ENCODE data around the gene PRR35. TPM values are rescaled to one million over a fixed set of nuclear protein-coding genes. Genes with fewer than 3 reads are reported as not detected.
"Not testable (repeated sequence)": the region's sequence is repeated elsewhere in the genome, so short reads cannot be mapped to it uniquely, and the experiment has no call there.

PRR35 gene
- total RNA-seq, 1 donor from 2014 or later = not detected

DNA sequence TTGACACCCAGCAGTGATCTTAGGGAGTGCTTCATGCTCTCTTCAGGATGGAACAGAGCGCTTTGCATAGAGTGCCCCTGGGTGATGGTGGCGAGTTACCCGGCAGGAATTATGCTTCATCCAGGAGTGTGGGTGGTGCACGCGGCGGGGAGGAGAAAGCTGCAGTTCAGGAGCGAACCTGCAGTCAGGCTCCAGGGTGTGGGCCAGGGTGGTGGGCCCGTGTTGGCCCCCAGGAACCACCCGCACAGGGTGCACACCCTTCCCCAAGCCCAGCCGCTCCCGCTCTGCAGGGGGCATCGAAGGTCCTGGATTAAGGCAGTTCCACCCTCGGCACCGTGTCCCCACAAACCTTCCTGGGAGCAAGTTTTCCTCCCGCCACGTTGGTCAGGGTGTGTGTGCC lies 33.6 kb downstream of the PRR35 start:
- peaks cover 8% of the 10 kb centered on the region for H3K4me1 Mint-ChIP-seq (ENCODE audit: unreplicated experiment)
- peak overlapping the region; percentile 52 for H3K27ac Mint-ChIP-seq (ENCODE audit: unreplicated experiment)

DNA sequence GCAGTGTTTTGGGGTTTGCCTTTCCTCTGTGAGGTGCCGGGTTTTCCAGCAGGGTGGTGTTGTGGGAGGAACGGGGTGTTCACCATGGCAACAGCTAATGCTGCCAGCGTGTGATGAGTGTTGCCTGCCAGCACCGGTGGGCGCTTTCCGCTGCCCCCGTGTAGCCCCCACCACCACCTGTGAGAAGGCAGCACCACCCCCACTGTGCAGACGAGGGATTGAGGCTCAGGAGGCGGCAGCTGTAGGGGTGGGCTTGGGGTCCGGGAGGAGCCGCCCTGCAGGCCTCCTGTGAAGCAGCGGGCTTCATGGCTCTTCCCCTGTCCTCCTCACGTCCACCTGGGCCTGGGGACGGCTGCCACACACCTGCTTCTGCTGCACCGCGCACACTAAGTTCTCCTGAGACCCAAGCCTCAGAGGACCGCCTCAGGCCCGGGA lies 34.9 kb downstream of the PRR35 start:
- TF ChIP-seq, protein P1, sequence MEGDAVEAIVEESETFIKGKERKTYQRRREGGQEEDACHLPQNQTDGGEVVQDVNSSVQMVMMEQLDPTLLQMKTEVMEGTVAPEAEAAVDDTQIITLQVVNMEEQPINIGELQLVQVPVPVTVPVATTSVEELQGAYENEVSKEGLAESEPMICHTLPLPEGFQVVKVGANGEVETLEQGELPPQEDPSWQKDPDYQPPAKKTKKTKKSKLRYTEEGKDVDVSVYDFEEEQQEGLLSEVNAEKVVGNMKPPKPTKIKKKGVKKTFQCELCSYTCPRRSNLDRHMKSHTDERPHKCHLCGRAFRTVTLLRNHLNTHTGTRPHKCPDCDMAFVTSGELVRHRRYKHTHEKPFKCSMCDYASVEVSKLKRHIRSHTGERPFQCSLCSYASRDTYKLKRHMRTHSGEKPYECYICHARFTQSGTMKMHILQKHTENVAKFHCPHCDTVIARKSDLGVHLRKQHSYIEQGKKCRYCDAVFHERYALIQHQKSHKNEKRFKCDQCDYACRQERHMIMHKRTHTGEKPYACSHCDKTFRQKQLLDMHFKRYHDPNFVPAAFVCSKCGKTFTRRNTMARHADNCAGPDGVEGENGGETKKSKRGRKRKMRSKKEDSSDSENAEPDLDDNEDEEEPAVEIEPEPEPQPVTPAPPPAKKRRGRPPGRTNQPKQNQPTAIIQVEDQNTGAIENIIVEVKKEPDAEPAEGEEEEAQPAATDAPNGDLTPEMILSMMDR (IDR thresholded peaks at IDR 0.05; ENCODE audit: unreplicated experiment) = no peak
- no peak overlapping the region for H3K4me3 Mint-ChIP-seq (ENCODE audit: unreplicated experiment)
- peaks cover 8% of the 10 kb centered on the region for H3K4me1 Mint-ChIP-seq (ENCODE audit: unreplicated experiment)
- H3K36me3 Mint-ChIP-seq (ENCODE audit: low read depth, unreplicated experiment) = peaks cover 24% of the 10 kb centered on the region
- no peak overlapping the region for H3K27ac Mint-ChIP-seq (ENCODE audit: unreplicated experiment)
- H3K27me3 Mint-ChIP-seq (ENCODE audit: unreplicated experiment) = peaks cover 17% of the 10 kb centered on the region
- H3K9me3 Mint-ChIP-seq (ENCODE audit: unreplicated experiment) = no peaks in the 10 kb centered on the region
- no peak for DNase-seq (ENCODE audit: low spot score)

More for the DNA sequence above, 33.6 kb downstream of the PRR35 start:
- no peaks in the 10 kb centered on the region for H3K9me3 Mint-ChIP-seq (ENCODE audit: unreplicated experiment)
- H3K4me3 Mint-ChIP-seq (ENCODE audit: unreplicated experiment) = peak overlapping the region; percentile 54
- peaks cover 24% of the 10 kb centered on the region for H3K36me3 Mint-ChIP-seq (ENCODE audit: low read depth, unreplicated experiment)
- DNase-seq (ENCODE audit: low spot score) = no peak
- TF ChIP-seq, protein P1 (IDR thresholded peaks at IDR 0.05; ENCODE audit: unreplicated experiment) = no peak
- peaks cover 20% of the 10 kb centered on the region for H3K27me3 Mint-ChIP-seq (ENCODE audit: unreplicated experiment)

DNA sequence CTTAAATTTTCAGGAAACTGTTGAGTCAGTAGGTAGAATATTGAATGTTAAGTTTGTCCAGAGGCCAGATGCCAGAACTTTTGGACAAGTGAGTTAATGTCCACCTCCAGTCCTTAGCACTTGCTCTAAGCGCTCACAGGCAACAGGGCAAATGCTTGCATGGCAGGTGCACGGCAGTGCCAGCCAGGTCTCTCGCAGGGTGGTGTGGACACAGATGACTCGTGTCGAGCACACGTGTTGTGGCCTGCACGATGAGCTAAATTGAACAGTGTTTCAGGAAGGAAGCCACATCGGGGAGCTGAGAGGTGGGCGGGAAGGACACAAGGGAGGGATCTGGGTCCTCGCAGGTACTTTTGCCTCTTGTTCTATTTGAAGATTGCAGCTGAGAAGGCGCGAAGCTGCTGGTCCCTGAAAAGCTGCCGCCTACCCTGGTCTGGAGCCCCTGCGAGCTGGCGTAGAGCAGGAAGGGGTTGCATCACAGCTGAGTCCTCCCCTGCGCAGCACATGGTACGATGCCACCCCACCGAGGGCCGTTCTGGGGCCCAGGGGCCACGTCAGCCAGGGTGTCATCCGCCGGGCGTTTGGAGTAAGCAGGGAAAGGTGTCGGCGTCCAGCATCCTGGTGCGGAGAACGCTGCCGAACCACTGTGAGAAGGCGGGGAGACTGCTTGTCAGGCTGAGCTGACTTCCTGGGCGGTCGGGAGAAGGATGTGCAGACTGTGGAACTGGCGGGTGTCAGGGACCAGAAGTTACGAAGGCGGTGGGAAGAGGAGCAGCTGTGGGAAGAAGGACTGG lies 35.9 kb downstream of the PRR35 start:
- Mint-ChIP-seq H3K27ac (ENCODE audit: unreplicated experiment) (no peak overlapping the region), H3K36me3 (ENCODE audit: low read depth, unreplicated experiment) (peaks cover 17% of the 10 kb centered on the region), H3K4me1 (ENCODE audit: unreplicated experiment) (peaks cover 2% of the 10 kb centered on the region), H3K9me3 (ENCODE audit: unreplicated experiment) (no peaks in the 10 kb centered on the region), H3K27me3 (ENCODE audit: unreplicated experiment) (peaks cover 10% of the 10 kb centered on the region), H3K4me3 (ENCODE audit: unreplicated experiment) (no peak overlapping the region)
- TF ChIP-seq, protein P1 (IDR thresholded peaks at IDR 0.05; ENCODE audit: unreplicated experiment) = no peak
- no peak for DNase-seq (ENCODE audit: low spot score)

DNA sequence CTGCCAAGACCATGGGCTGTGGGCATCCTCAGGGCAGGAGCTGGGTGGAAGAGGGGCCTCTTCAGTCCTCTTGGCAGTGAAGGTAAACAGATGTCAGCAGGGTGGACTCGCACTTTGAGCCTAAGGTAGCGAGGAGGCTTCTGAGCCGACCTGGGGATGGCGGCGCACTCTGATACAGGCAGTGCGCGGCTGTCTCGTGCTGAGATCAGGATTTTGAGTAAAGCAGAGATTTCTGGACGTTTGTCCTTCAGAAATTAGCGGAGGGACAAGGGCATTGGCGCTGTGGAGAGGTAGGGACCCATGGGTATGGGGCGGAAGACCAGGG lies 36.5 kb downstream of the PRR35 start:
- Mint-ChIP-seq H3K36me3 (ENCODE audit: low read depth, unreplicated experiment) (peaks cover 15% of the 10 kb centered on the region), H3K4me3 (ENCODE audit: unreplicated experiment) (no peak overlapping the region), H3K4me1 (ENCODE audit: unreplicated experiment) (no peaks in the 10 kb centered on the region), H3K9me3 (ENCODE audit: unreplicated experiment) (no peaks in the 10 kb centered on the region), H3K27ac (ENCODE audit: unreplicated experiment) (no peak overlapping the region), H3K27me3 (ENCODE audit: unreplicated experiment) (peaks cover 10% of the 10 kb centered on the region)
- TF ChIP-seq, protein P1 (IDR thresholded peaks at IDR 0.05; ENCODE audit: unreplicated experiment) = no peak
- DNase-seq (ENCODE audit: low spot score) = no peak

DNA sequence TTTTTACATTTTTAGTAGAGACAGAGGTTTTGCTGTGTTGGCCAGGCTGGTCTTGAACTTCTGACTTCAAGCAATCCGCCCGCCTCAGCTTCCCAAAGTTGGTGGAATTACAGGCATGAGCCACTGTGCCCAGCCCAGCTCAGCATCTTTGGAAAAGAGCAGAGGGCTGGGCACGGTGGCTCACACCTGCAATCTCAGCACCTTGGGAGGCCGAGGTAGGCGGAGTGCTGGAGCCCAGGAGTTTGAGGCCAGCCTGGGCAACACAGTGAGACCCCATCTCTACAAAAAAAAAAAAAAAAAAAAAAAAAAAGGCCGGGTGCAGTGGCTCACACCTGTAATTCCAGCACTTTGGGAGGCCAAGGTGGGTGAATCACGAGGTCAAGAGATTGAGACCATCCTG lies 37.5 kb downstream of the PRR35 start:
- not testable (repeated sequence) for H3K27ac Mint-ChIP-seq (ENCODE audit: unreplicated experiment); DNase-seq (ENCODE audit: low spot score); H3K4me3 Mint-ChIP-seq (ENCODE audit: unreplicated experiment); H3K4me1 Mint-ChIP-seq (ENCODE audit: unreplicated experiment); H3K9me3 Mint-ChIP-seq (ENCODE audit: unreplicated experiment); H3K27me3 Mint-ChIP-seq (ENCODE audit: unreplicated experiment)
- peaks cover 14% of the 10 kb centered on the region for H3K36me3 Mint-ChIP-seq (ENCODE audit: low read depth, unreplicated experiment)
